T-helper 1 cell (primary cell): Measurements from ENCODE around the gene NUP85.
"Not testable (repeated sequence)": the region's sequence is repeated elsewhere in the genome, so short reads cannot be mapped to it uniquely, and the experiment has no call there.

Experiments
- DNase-seq, 5 donors: peaks; one replicate each; pipeline ENCODE4 v3.0.0-alpha.2; 2012 to 2020

The NUP85 gene

DNA sequence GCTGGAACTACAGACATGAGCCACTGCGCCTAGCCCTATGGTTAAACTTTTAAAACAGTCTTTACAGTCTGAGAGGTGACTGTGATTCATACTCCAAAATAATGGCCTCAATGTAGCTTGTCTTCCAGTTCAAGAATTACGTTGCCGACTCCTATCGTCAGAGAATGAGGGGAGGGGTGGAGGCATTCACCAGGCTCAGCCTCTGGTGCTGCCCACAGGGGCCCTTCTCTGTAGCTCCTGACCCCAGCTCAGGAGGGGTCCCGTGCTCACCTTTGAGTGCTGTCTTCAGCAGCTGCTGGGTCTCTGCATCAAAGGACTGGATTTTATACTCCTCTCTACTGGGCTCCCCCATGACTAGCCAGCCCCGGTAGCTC is 64.4 kb downstream of the NUP85 start:
- DNase-seq = no peak

DNA sequence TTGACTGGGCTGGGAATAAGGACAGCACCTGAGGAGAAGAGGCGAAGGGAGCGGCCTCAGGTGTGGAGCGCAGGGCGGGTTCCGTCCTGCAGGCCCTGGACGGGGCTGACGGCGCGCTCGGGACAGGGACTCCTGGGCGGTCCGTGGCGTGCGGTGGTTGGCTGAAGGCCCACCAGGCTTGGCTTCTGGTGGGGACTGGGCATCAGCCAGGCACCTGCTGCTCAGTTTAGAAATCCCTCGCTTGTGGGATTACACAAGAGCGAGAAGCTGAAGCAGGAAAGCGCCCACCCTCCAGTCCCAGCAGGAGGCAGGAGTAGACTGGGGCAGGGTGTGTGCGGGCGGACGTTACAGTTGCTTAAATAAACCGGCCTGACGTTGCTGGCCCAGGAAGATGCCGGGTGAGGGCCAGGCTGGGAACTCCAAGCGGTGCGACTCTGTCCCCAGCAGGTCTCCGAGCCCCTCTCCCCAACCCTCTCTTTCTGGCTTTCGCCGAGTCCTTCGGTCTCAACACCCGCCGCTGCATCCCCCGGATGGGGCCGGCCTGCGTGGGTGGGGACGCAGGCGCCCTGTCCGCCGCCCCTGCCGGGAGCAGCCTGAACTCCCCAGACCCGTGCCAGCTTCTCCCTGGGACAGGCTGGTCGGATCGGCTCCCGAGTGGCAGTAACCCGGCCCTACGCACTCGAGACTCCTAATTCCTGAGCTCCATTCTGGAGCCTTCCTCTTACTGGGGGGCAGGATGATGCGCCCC is 64.9 kb downstream of the NUP85 start:
- peak in 4 of 5 donors; percentile 25 to 70 (median 33) for DNase-seq

DNA sequence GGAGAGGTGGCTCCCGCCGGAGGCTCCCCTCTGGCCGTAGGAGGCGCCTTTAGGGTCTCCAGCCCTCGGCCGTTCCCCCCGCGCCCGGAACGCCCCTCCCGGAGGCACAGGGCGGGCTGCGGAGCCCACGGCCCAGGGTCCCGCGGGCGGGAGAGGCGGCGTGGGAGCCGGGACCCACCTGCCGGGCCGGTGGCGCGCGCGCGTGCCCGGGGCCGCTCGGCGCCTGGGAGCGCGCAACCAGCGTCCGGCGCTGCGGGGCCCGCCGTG is 65.4 kb downstream of the NUP85 start, which contains the start of gene MIF4GD:
Gene MIF4GD (minus strand): TSS at position 266 of the 267 bp plus-strand sequence. CDS start 1,036 bp downstream, outside the sequence.
- DNase-seq = no peak

DNA sequence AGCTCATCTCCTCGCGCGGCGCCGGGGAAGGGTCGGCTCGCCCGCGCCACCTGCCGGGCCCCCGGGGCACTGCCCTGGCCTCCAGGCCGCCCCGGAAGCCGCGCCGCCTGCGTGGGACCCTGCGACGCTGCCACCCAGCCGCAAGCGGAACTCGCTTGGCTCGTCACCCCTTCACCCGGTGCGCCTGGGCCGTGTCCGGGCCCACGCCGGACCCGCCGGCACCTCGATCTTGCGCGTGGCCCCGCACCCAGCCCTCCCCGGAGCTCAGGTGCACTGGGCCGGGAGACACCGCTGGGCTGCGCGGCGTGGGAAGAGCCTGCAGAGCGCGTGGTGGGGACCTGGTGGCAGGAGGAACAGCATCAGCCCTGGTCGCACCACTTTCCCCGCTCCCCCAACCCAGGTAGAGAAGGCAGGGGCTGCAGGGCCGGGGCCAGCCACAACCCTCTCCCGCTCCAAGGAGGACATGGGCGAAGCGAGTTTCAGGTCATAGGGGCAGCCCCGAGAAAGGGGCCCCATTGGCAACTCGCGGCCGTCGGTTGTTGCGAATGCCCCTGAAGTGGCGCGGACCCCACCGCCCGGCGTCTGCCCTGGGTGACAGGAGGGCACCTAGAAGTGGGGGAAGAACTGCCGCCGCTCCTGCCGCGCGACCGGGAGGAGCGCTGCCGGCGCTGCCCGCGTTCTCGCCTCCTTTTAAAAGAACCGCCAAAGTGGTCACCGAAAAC is 65.9 kb downstream of the NUP85 start:
- peak; percentile 74 to 88 (median 81) for DNase-seq

DNA sequence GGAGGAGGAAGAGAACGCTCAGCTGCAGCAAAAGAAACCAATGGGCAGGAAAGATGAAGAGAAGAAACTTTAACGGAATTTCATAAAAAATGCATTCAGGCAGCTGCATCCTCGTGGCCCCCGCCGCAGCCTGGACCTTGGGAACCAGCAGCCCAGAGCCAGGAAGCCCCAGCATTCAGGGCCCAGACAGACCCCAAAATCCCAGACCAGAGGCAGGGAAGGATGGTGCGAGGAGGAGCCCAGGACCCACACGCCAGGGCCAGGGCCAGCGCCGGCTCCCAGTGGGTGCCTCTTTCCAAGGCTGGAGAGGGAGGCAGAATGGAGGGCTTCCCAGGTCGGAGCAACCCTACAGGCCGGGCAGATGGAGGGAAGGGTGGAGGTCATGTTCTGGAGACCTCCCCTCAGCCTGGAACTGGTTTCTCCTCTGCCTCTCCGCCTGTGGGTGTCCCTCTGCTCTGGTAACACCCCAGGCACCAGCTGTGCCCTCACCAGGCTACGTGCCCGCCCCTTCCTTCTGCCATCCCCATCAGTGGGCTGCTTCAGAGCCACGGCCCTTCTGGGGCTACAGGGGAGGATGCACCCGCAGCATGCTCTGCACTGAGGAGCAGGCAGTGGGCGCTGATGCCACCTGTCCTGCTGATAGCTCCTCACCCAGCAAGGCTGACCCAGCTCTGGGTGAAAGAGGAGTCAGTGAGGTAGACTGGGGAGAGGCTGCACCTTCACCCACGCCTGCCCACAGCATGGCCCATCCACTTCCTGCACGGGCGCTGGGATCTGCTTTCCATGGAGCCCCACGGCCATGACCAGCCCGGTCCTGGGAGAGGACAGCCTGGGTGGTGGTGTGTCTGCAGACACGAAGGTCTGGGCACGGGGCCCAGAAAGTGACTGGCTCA is 66.7 kb downstream of the NUP85 start:
- DNase-seq = peak in 1 of 5 donors; percentile 35

DNA sequence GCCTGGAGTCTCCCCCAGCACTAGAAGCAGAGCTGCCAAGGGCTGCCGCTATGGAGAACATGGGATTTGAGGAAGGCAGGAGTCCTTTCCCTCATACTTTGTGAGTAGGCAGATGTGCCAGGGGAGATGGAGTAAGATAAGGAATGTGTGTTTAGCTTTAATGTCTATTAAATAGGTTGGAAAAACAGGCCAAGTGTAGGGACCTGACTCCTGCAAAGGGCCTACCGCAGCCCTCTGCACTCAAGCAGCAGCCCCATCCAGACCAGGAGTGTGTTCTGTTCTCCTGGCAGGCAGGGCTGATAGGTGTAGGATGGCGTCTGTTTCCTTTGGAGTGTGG is 67.3 kb downstream of the NUP85 start:
- no peak for DNase-seq

DNA sequence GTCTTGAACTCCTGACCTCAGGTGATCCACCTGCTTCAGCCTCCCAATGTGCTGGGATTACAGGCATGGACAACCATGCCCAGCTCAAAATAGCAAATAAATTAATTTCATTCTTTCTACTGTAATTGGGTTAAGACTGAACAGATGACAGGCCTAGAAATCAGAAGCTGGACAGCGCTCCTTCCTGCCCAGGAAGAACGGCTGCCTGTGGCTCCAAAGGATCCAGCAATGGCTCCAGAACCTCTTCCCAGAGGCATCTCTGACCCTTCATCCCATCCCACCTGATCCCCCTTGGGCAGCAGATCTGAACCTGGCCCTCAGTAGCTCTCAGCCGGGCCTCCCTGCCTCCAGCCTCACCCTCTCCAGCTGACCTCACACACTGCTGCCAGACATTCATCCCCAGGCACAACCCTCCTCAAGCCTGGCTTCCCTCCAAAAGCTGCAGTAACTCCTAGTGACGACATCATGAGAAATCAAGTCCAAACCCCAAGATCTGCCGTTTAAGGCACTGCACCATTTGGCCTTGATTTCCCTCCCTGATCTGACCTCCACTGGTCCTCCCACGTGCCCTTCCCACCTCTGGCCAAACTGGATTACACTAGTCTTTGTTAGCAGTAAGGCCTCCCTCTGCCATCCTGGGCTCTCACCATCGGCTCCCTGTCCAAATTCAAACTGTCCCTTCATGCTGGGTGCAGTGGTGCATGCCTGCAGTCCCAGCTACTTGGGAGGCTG is 68.7 kb downstream of the NUP85 start:
- no peak for DNase-seq

DNA sequence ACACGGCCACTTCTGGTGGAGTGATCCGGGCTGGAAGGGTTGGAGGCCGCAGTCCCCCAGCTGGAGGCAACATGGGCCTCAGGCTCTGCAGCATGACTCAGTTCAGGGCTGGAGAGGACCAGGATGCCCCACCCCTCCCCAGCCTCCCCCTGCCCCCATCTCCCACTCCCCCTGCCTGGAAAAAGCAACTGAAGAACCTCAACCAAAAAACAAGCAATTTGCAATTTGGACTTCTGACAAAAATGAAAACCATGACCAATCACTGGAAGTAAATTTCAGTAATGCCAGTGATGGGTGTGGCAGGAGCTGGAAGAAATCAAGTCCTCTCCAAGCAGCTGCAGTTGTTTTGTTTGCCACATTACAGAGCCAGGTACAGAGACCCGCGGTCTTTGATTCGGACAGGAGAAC is 72.2 kb downstream of the NUP85 start:
- no peak for DNase-seq

DNA sequence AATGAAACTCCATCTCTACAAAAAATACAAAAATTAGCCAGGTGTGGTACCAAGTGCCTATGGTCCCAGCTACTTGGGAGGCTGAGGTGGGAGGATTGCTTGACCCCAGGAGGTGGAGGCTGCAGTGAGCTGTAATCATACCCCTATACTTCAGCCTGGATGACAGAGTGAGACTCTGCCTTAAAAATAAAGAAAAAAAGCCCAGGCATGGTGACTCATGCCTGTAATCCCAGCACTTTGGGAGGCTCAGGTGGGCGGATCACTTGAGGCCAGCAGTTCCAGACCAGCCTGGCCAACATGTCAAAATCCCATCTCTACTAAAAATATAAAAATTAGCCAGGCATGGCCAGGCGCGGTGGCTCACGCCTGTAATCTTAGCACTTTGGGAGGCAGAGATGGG is 74.7 kb downstream of the NUP85 start:
- DNase-seq = not testable (repeated sequence)

DNA sequence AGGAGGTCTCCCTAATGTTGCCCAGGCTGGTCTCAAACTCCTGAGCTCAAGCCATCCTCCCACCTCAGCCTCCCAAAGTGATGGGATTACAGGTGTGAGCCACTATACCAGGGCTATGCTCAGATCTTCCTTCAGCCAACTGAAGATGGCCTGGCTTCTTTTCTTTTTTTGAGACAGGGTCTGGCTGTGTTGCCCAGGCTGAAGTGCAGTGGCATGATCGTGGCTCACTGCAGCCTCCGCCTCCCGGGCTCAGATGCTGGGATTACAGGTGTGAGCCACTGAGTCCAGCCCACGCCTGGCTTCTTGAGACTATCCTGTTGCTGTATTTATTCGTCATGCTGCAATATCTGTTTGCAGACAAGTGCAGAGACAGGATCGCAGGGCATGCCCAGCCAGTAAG is 79.6 kb downstream of the NUP85 start:
- DNase-seq = no peak
